Skeletal muscle satellite cell (primary cell): ENCODE measurements around the gene RCHY1. TPM values are rescaled to one million over a fixed set of nuclear protein-coding genes. Genes with fewer than 3 reads are reported as not detected.
"Not testable (repeated sequence)": the region's sequence is repeated elsewhere in the genome, so short reads cannot be mapped to it uniquely, and the experiment has no call there.

Experiments
- H3K27me3 ChIP-seq: 2 replicates; pipeline ENCODE4 v1.7.0; 2013; ENCODE audit warnings: low read length; ENCODE audit not compliant: control insufficient read depth, insufficient read depth
- H3K36me3 ChIP-seq: 2 replicates; pipeline ENCODE4 v1.7.0; 2013; ENCODE audit warnings: mild to moderate bottlenecking, control low read depth, low read length; ENCODE audit not compliant: insufficient read depth
- H3K4me1 ChIP-seq: 2 replicates; pipeline ENCODE4 v1.7.0; 2013; ENCODE audit warnings: low read length; ENCODE audit not compliant: control insufficient read depth, insufficient read depth
- H3K4me2 ChIP-seq: 2 replicates; pipeline ENCODE4 v1.7.0; 2013; ENCODE audit warnings: mild to moderate bottlenecking, low read length
- H3K4me3 ChIP-seq: 2 replicates; pipeline ENCODE4 v1.7.0; 2013; ENCODE audit warnings: low read length
- H3K9ac ChIP-seq: 2 replicates; pipeline ENCODE4 v1.7.0; 2013; ENCODE audit warnings: mild to moderate bottlenecking, low read depth, low read length, moderate library complexity
- H3K9me3 ChIP-seq: replicated peaks from 2 replicates; pipeline ENCODE4 v1.7.0; 2013; ENCODE audit warnings: mild to moderate bottlenecking, control low read depth, low read length
- total RNA-seq: library from RNA; depleted of rRNA; stranded (reverse); fragments of >200 nt; gene quantifications from 2 replicates; pipeline ENCODE4 v1.2.3, GENCODE V29; 2012; rRNA removed

RCHY1 gene
- total RNA-seq = 22.3 and 26.0 TPM in 2 replicates

- Histone ChIP-seq H3K36me3 (peaks cover 15% of the 10 kb centered on the region), H3K4me3 (peak within 1 kb of the TSS; percentile 90), H3K4me2 (peak within 1 kb of the TSS; percentile 90), H3K9me3 (no peaks in the 10 kb centered on the region), H3K4me1 (peaks cover 29% of the 10 kb centered on the region), H3K9ac (peak within 1 kb of the TSS; percentile 92), H3K27me3 (no peaks in the 10 kb centered on the region)
These were observed at the start of gene RCHY1, which contains the start of gene THAP6 for GRCh38 chr4:75514131-75514948. Gene RCHY1 (minus strand): TSS chr4:75514403. CDS start chr4:75514286, 117 bp downstream. Gene THAP6 (plus strand): TSS chr4:75514473. CDS start chr4:75515453, 980 bp downstream.

GRCh38 chr4:75561789-75562188, 47.6 kb upstream of the RCHY1 start:
- Histone ChIP-seq H3K36me3 (no peaks in the 10 kb centered on the region), H3K9ac (no peak overlapping the region), H3K4me2 (no peak overlapping the region), H3K9me3 (no peaks in the 10 kb centered on the region), H3K27me3 (peaks cover 14% of the 10 kb centered on the region), H3K4me3 (no peak overlapping the region), H3K4me1 (no peaks in the 10 kb centered on the region)

- Histone ChIP-seq H3K4me3 (no peak overlapping the region), H3K4me1 (no peaks in the 10 kb centered on the region), H3K27me3 (peaks cover 16% of the 10 kb centered on the region), H3K36me3 (no peaks in the 10 kb centered on the region), H3K9me3 (no peaks in the 10 kb centered on the region), H3K4me2 (no peak overlapping the region), H3K9ac (no peak overlapping the region)
These were observed 43.5 kb upstream of the RCHY1 start for GRCh38 chr4:75557696-75558095.

- Histone ChIP-seq H3K4me2 (no peak within 1 kb of the TSS), H3K36me3 (no peaks in the 10 kb centered on the region), H3K4me1 (no peaks in the 10 kb centered on the region), H3K27me3 (peaks cover 16% of the 10 kb centered on the region), H3K9ac (no peak within 1 kb of the TSS), H3K9me3 (no peaks in the 10 kb centered on the region), H3K4me3 (no peak within 1 kb of the TSS)
These were observed 41.3 kb upstream of the RCHY1 start, which contains the start of gene ODAPH for GRCh38 chr4:75555294-75556164. Gene ODAPH (plus strand): TSS chr4:75556066. CDS start chr4:75556083, 17 bp downstream.

- H3K36me3 ChIP-seq = no peaks in the 10 kb centered on the region
- no peak overlapping the region for H3K4me2 ChIP-seq
- H3K9me3 ChIP-seq = no peaks in the 10 kb centered on the region
- H3K27me3 ChIP-seq = peaks cover 12% of the 10 kb centered on the region
- H3K4me1 ChIP-seq = peaks cover 3% of the 10 kb centered on the region
- no peak overlapping the region for H3K9ac ChIP-seq
- H3K4me3 ChIP-seq = no peak overlapping the region
These were observed 38.2 kb upstream of the RCHY1 start for GRCh38 chr4:75552452-75552851.

GRCh38 chr4:75549019-75549418, 34.8 kb upstream of the RCHY1 start:
- Histone ChIP-seq H3K9ac (no peak overlapping the region), H3K27me3 (no peaks in the 10 kb centered on the region), H3K36me3 (no peaks in the 10 kb centered on the region), H3K4me3 (no peak overlapping the region), H3K9me3 (no peaks in the 10 kb centered on the region), H3K4me1 (peaks cover 3% of the 10 kb centered on the region), H3K4me2 (no peak overlapping the region)

- no peaks in the 10 kb centered on the region for H3K27me3 ChIP-seq
- H3K36me3 ChIP-seq = no peaks in the 10 kb centered on the region
- no peak overlapping the region for H3K9ac ChIP-seq
- H3K4me3 ChIP-seq = no peak overlapping the region
- H3K4me1 ChIP-seq = peaks cover 8% of the 10 kb centered on the region
- no peak overlapping the region for H3K4me2 ChIP-seq
- H3K9me3 ChIP-seq = no peaks in the 10 kb centered on the region
These were observed 33.6 kb upstream of the RCHY1 start for GRCh38 chr4:75547647-75548387.

GRCh38 chr4:75545526-75545925, 31.3 kb upstream of the RCHY1 start:
- no peaks in the 10 kb centered on the region for H3K36me3 ChIP-seq
- H3K9me3 ChIP-seq = no peaks in the 10 kb centered on the region
- no peak overlapping the region for H3K4me3 ChIP-seq
- H3K4me2 ChIP-seq = no peak overlapping the region
- no peaks in the 10 kb centered on the region for H3K27me3 ChIP-seq
- peaks cover 17% of the 10 kb centered on the region for H3K4me1 ChIP-seq
- no peak overlapping the region for H3K9ac ChIP-seq

GRCh38 chr4:75544870-75545269, 30.7 kb upstream of the RCHY1 start:
- Histone ChIP-seq H3K4me1 (peaks cover 17% of the 10 kb centered on the region), H3K9me3 (no peaks in the 10 kb centered on the region), H3K4me3 (no peak overlapping the region), H3K9ac (no peak overlapping the region), H3K36me3 (no peaks in the 10 kb centered on the region), H3K27me3 (no peaks in the 10 kb centered on the region), H3K4me2 (no peak overlapping the region)

GRCh38 chr4:75544220-75544619, 30.0 kb upstream of the RCHY1 start:
- H3K4me1 ChIP-seq = peaks cover 17% of the 10 kb centered on the region
- H3K27me3 ChIP-seq, H3K9me3 ChIP-seq, H3K9ac ChIP-seq, H3K36me3 ChIP-seq, H3K4me2 ChIP-seq, H3K4me3 ChIP-seq: not testable (repeated sequence)

- peaks cover 13% of the 10 kb centered on the region for H3K4me1 ChIP-seq
- no peak overlapping the region for H3K4me2 ChIP-seq
- H3K27me3 ChIP-seq = no peaks in the 10 kb centered on the region
These were observed 28.6 kb upstream of the RCHY1 start for GRCh38 chr4:75542824-75543223.

More at GRCh38 chr4:75542824-75543223, 28.6 kb upstream of the RCHY1 start:
- Histone ChIP-seq H3K4me3 (no peak overlapping the region), H3K9ac (no peak overlapping the region), H3K9me3 (no peaks in the 10 kb centered on the region), H3K36me3 (no peaks in the 10 kb centered on the region)
